ENCODE results near the gene IFITM5.

IFITM5 gene

GRCh38 chr11:250740-251299 is 48.5 kb downstream of the IFITM5 start:
- peaks cover 70% of the 10 kb centered on the region for H3K36me3 ChIP-seq
- no peak overlapping the region for H3K27ac ChIP-seq
- peak; percentile 90 for TF ChIP-seq CTCF (IDR thresholded peaks at IDR 0.05; ENCODE audit: low read depth, low read length)
- peak; percentile 74 for DNase-seq
- H3K4me3 ChIP-seq (ENCODE audit: low read depth, low read length): no peak overlapping the region
- H3K9me3 ChIP-seq (ENCODE audit: severe bottlenecking): no peaks in the 10 kb centered on the region
- no peaks in the 10 kb centered on the region for H3K27me3 ChIP-seq (ENCODE audit: insufficient read depth, low read depth, severe bottlenecking)

- peaks cover 75% of the 10 kb centered on the region for H3K36me3 ChIP-seq
- TF ChIP-seq CTCF (IDR thresholded peaks at IDR 0.05; ENCODE audit: low read depth, low read length): no peak
- DNase-seq: no peak
- no peak overlapping the region for H3K27ac ChIP-seq
- no peaks in the 10 kb centered on the region for H3K9me3 ChIP-seq (ENCODE audit: severe bottlenecking)
- no peak overlapping the region for H3K4me3 ChIP-seq (ENCODE audit: low read depth, low read length)
- H3K27me3 ChIP-seq (ENCODE audit: insufficient read depth, low read depth, severe bottlenecking): no peaks in the 10 kb centered on the region
These were observed 49.1 kb downstream of the IFITM5 start for GRCh38 chr11:250274-250673.

GRCh38 chr11:249062-249461 is 50.3 kb downstream of the IFITM5 start:
- TF ChIP-seq CTCF (IDR thresholded peaks at IDR 0.05; ENCODE audit: low read depth, low read length): no peak
- H3K27ac ChIP-seq: no peak overlapping the region
- H3K9me3 ChIP-seq (ENCODE audit: severe bottlenecking): no peaks in the 10 kb centered on the region
- no peak for DNase-seq
- H3K36me3 ChIP-seq: peaks cover 85% of the 10 kb centered on the region
- no peak overlapping the region for H3K4me3 ChIP-seq (ENCODE audit: low read depth, low read length)
- H3K27me3 ChIP-seq (ENCODE audit: insufficient read depth, low read depth, severe bottlenecking): no peaks in the 10 kb centered on the region
